Measurements from ENCODE around the gene WRNIP1. TPM values are rescaled to one million over a fixed set of nuclear protein-coding genes. Genes with fewer than 3 reads are reported as not detected.

WRNIP1 gene
- 83.3 and 109 TPM in 2 replicates for total RNA-seq

DNA sequence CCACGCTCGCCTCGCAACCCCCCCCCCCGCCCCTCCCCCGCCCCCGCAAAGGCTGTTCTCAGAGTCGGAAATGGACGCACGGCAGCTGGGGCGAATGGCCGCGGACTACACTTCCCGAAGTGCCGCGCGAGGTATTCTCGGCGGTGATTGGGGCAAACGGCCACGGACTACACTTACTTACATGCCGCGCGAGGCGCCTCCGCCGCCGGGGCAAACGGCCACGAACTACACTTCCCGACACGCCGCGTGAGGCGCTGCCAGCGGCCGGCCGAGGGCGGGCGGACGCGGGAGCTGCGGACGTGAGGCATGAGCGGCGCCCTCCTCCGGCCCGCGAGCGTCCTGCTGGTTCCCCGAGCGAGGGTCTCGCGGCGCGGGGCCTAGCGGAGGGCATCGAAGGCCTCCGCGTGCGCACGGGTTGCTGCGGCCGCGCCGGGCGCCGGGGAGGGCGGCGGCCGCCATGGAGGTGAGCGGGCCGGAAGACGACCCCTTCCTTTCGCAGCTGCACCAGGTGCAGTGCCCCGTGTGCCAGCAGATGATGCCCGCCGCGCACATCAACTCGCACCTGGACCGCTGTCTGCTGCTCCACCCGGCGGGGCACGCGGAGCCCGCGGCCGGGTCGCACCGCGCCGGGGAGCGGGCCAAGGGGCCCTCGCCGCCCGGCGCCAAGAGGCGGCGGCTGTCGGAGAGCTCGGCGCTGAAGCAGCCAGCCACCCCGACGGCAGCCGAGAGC, at the start of gene WRNIP1:
Gene WRNIP1, plus strand, starts transcription at position 228 of the 730 bp plus-strand sequence. Its CDS starts 230 bp downstream, at position 458.

DNA sequence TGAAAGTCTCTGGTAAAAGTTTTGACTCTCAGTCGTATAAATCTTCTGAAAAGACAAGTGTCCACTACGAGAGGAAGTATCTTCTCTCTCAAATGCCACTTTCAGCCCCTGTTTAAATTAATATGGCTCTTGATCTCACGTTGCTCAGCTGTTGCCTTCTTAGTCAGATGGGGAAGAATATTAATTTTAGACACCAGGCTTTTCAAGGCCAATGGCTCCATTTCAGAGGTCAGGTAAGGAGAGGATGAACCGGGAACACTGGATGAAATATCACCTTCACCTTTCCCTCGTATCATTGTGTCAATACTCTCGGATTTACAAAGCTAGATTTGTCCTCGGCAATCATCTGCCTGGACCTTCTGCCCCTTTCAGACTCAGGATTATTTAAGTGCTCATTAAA, 14.4 kb upstream of the WRNIP1 start, which contains the start of gene MYLK4:
Gene MYLK4, minus strand, starts transcription at position 91 of the 400 bp plus-strand sequence. CDS start 1,628 bp downstream, outside the sequence.

Other genes with a start within 250 kb of the WRNIP1 start
- 0.21 and 0.24 TPM in 2 replicates for gene MYLK4, start 14.5 kb upstream of the WRNIP1 start, total RNA-seq
- 112 and 152 TPM in 2 replicates for gene SERPINB1, start 76.5 kb downstream of the WRNIP1 start, total RNA-seq
- gene SERPINB9, start 137.9 kb downstream of the WRNIP1 start, total RNA-seq, result 1.5 and 8.9 TPM in 2 replicates
- 50.5 and 64.8 TPM in 2 replicates for gene SERPINB6, start 206.2 kb downstream of the WRNIP1 start, total RNA-seq
- gene NQO2, start 234.5 kb downstream of the WRNIP1 start, total RNA-seq, result 17.5 and 22.7 TPM in 2 replicates